Body of pancreas (tissue), 4 donors: ENCODE data around the gene ARHGAP15. TPM values are rescaled to one million over a fixed set of nuclear protein-coding genes. Genes with fewer than 3 reads are reported as not detected.

Source experiments
- ATAC-seq: fragments of 150-250 bp; one replicate; pipeline ENCODE4 v1.9.1; 2016
- DNase-seq, 4 donors: peaks; one replicate each; pipeline ENCODE4 v3.0.0-alpha.2; 2019
- H3K27ac ChIP-seq, 4 donors: fragments of 200-600 bp; sonication (generic); 1 replicate in 3 of 4; 2 replicates in 1 of 4; pipeline versions ENCODE4 v1.5.1 to v1.6.1; 2016 to 2019; ENCODE audit warnings: mild to moderate bottlenecking in 1 of 4, mixed read lengths in 1 of 4, moderate library complexity in 1 of 4
- H3K27me3 ChIP-seq, 2 donors: fragments of 200-600 bp; sonication (generic); one replicate each; pipeline ENCODE4 v1.6.0; 2016; ENCODE audit warnings: mild to moderate bottlenecking in 1 of 2
- H3K36me3 ChIP-seq, 2 donors: fragments of 200-600 bp; sonication (generic); replicated peaks in 1 of 2; 2 replicates each; pipeline ENCODE4 v1.5.1; 2016; ENCODE audit warnings: low read depth in 2 of 2; ENCODE audit not compliant: insufficient read depth in 1 of 2
- H3K4me1 ChIP-seq: fragments of 200-600 bp; sonication (generic); one replicate; pipeline ENCODE4 v1.6.0; 2016
- H3K4me3 ChIP-seq, 2 donors: fragments of 200-600 bp; sonication (generic); 1 replicate in 1 of 2; 2 replicates in 1 of 2; pipeline ENCODE4 v1.5.1; 2016 to 2019
- H3K9me3 ChIP-seq, 3 donors: fragments of 200-600 bp; sonication (generic); 1 replicate in 2 of 3; 2 replicates in 1 of 3; pipeline ENCODE4 v1.5.1; 2016
- POLR2A ChIP-seq, 3 donors: fragments of 450-650 bp; IDR thresholded peaks; one replicate each; pipeline ENCODE4 v1.6.1; 2016; ENCODE audit warnings: antibody characterized with exemption in 3 of 3, mild to moderate bottlenecking in 2 of 3
- WGBS, 2 donors: methylation state at CpG; one replicate each; pipeline ENCODE4 v1.1.5; 2017; 5-methylcytosine and 5-hydroxymethylcytosine counted together
- intact Hi-C: fragments of 100-400 bp; cut with DNase I; formaldehyde crosslinking; loops from one replicate; pipeline ENCODE4 v1.15.1; 2023
- total RNA-seq, 2 donors: library from RNA; depleted of rRNA; stranded (reverse); fragments of >200 nt; gene quantifications; one replicate each; pipeline ENCODE4 v1.1.0, GENCODE V29; 2016
- TF ChIP-seq, protein P1 (sequence below), 7 experiments: fragments of 450-650 bp in 4 of 7; fragments of 200-600 bp in 3 of 7; sonication (generic) in 3 of 7; IDR thresholded peaks; one replicate each; pipeline ENCODE4 v1.5.1; 2016 to 2019; ENCODE audit warnings: antibody characterized with exemption in 7 of 7

ARHGAP15 gene
- total RNA-seq, 2 donors from 2014 or later: 1.3 TPM; not detected in 1

DNA sequence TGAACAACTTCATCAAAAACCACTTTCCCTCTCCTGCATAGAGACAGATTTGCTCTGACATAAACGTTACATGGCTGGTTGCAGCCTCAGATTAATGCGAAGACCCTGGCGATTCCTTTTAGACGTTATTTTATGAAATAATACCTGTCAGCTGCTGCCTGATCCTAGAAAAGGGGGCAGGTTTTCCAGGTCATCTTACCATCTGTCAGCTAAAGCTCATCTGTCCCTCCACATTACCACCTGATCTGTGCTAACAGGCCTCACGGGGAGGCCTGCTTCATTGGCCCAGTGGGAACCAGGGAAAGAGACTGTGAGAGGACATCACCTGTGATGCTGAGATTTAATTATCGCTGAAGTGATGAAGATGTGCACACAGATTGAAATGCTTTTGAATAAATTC is 261.0 kb downstream of the ARHGAP15 start:
- WGBS, 2 donors: 86% methylated on average over 6 of the region's 6 CpGs
- Histone ChIP-seq H3K4me3 (no peak overlapping the region), H3K4me1 (no peaks in the 10 kb centered on the region), H3K27me3 (no peaks in the 10 kb centered on the region), H3K27ac (no peak overlapping the region), H3K36me3 (no peaks in the 10 kb centered on the region), H3K9me3 (no peaks in the 10 kb centered on the region)
- TF ChIP-seq POLR2A (IDR thresholded peaks at IDR 0.05): no peak
- TF ChIP-seq, protein P1, sequence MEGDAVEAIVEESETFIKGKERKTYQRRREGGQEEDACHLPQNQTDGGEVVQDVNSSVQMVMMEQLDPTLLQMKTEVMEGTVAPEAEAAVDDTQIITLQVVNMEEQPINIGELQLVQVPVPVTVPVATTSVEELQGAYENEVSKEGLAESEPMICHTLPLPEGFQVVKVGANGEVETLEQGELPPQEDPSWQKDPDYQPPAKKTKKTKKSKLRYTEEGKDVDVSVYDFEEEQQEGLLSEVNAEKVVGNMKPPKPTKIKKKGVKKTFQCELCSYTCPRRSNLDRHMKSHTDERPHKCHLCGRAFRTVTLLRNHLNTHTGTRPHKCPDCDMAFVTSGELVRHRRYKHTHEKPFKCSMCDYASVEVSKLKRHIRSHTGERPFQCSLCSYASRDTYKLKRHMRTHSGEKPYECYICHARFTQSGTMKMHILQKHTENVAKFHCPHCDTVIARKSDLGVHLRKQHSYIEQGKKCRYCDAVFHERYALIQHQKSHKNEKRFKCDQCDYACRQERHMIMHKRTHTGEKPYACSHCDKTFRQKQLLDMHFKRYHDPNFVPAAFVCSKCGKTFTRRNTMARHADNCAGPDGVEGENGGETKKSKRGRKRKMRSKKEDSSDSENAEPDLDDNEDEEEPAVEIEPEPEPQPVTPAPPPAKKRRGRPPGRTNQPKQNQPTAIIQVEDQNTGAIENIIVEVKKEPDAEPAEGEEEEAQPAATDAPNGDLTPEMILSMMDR (IDR thresholded peaks at IDR 0.05): no peak
- intact Hi-C loops: no loop called here
- no peak for ATAC-seq
- DNase-seq: no peak

DNA sequence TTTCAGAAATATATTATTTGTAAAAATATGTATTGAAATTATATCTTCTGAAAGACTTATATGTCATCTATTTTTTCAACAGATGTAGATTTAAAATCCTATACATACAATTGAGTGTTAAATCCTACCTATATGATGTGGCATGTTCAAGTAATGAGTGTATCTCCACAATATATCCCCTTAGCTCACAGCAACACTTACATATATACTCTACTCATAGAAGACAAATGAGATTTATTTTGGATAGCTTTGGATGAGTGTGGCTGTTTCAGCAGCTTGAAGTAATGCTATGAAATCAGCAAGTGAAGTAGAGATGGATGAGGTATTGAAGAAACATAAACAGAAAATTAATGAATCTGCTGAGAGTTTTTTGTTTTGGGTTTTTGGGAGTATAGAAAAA is 263.1 kb downstream of the ARHGAP15 start:
- Histone ChIP-seq H3K27me3 (no peaks in the 10 kb centered on the region), H3K4me3 (no peak overlapping the region), H3K27ac (no peak overlapping the region), H3K9me3 (no peaks in the 10 kb centered on the region), H3K4me1 (no peaks in the 10 kb centered on the region), H3K36me3 (no peaks in the 10 kb centered on the region)
- DNase-seq (no peak), ATAC-seq (no peak)
- intact Hi-C loops: no loop called here
- TF ChIP-seq, protein P1 (IDR thresholded peaks at IDR 0.05): no peak
- TF ChIP-seq POLR2A (IDR thresholded peaks at IDR 0.05): no peak

DNA sequence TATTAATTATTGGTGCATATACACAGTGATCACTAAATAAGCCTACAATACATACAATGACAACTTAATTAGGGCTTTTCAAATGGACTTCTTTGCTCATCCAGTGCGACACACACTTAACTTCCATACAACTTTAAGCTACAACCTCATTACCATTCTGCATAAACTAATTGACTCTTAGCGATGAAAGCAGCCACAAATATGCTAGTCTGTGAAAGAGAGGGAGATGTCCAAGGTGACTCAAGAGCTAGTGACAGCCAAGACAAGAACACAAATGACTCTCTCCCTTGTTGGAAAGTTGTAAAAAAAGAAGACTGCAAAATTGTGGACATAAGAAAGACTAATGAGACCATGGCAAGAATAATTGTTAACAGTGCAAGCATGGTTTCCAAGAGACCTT is 264.8 kb downstream of the ARHGAP15 start:
- no peak for ATAC-seq
- 90 to 96% methylated on average over 2 of the region's 2 CpGs for WGBS, 2 donors
- no peaks in the 10 kb centered on the region for H3K36me3 ChIP-seq
- no peak for DNase-seq
- intact Hi-C loops: no loop called here
- no peak overlapping the region for H3K4me3 ChIP-seq
- no peaks in the 10 kb centered on the region for H3K9me3 ChIP-seq
- no peak overlapping the region for H3K27ac ChIP-seq
- H3K27me3 ChIP-seq: no peaks in the 10 kb centered on the region
- TF ChIP-seq POLR2A (IDR thresholded peaks at IDR 0.05): no peak
- TF ChIP-seq, protein P1 (IDR thresholded peaks at IDR 0.05): no peak
- no peaks in the 10 kb centered on the region for H3K4me1 ChIP-seq

DNA sequence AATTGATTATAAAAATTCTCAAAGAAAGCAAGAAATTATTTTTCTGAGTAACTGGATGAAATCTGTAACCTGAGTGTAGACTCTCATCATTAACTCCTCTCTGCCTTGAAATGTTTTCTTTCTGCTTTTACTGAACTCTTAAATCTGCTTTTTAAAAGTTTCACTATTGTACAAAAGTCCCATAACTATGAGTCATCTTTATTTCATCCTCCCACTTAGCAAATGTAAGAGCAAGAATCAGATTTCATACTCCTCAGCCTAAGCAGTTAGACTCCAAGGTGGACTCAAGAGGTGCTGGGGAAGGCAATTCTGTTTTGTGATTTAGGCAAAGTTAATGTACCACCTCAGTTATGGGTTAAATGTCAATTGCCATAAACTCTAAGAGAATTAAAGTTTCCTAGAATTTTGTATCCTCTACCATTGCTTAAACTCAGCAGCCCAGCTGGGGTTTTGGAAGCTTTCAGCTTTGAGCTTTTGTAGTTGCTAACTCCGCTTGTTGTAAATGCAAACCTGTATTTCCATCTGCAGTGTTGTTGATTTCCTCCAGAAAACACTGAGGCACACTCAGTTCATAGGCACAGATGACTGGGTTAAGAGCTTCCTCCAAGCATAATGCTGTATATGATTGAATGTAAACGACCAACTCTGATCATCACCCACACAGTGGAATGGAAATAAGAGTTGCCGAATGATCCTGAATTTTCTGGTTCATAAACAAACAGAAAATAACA is 268.8 kb downstream of the ARHGAP15 start:
- no peak overlapping the region for H3K27ac ChIP-seq

More for the DNA sequence above, 268.8 kb downstream of the ARHGAP15 start:
- Histone ChIP-seq H3K4me1 (no peaks in the 10 kb centered on the region), H3K4me3 (no peak overlapping the region), H3K9me3 (no peaks in the 10 kb centered on the region), H3K27me3 (no peaks in the 10 kb centered on the region), H3K36me3 (no peaks in the 10 kb centered on the region)
- ATAC-seq: no peak
- TF ChIP-seq, protein P1 (IDR thresholded peaks at IDR 0.05): no peak
- intact Hi-C loops: no loop called here
- 75 to 77% methylated on average over 3 of the region's 3 CpGs for WGBS, 2 donors
- no peak for DNase-seq
